Astrocyte (in vitro differentiated cells and primary cell): ENCODE data around the gene PDLIM7. TPM values are rescaled to one million over a fixed set of nuclear protein-coding genes. Genes with fewer than 3 reads are reported as not detected.

Experiments used
- DNase-seq: peaks from one replicate; pipeline ENCODE4 v3.0.0-alpha.2; 2010; ENCODE audit warnings: low read depth
- FAIRE-seq: peaks from 2 replicates; lab custom pipeline; 2011; peaks lifted over from hg19 to GRCh38; lab: Jason Lieb, UNC
- H2AFZ ChIP-seq: 2 replicates; pipeline ENCODE4 v1.6.0; 2012; ENCODE audit warnings: low read depth, low read length, inconsistent platforms
- H3K27ac ChIP-seq: 2 replicates; pipeline ENCODE4 v1.5.1; 2011; ENCODE audit warnings: low read depth, low read length, inconsistent platforms
- H3K27me3 ChIP-seq: 2 replicates; pipeline ENCODE4 v1.6.0; 2011; ENCODE audit warnings: low read length, inconsistent platforms; ENCODE audit not compliant: insufficient read depth
- H3K36me3 ChIP-seq: 2 replicates; pipeline ENCODE4 v1.5.1; 2011; ENCODE audit warnings: low read length, inconsistent platforms; ENCODE audit not compliant: insufficient read depth
- H3K4me1 ChIP-seq: 2 replicates; pipeline ENCODE4 v1.5.1; 2011; ENCODE audit warnings: low read length, inconsistent platforms; ENCODE audit not compliant: insufficient read depth
- H3K4me2 ChIP-seq: 2 replicates; pipeline ENCODE4 v1.6.0; 2012; ENCODE audit warnings: low read length, inconsistent platforms
- H3K4me3 ChIP-seq: 2 replicates; pipeline ENCODE4 v1.5.1; 2011; ENCODE audit warnings: low read depth, mild to moderate bottlenecking, low read length, inconsistent platforms; ENCODE audit not compliant: insufficient read depth
- H3K79me2 ChIP-seq: 2 replicates; pipeline ENCODE4 v1.6.0; 2012; ENCODE audit warnings: mild to moderate bottlenecking, low read length, inconsistent platforms; ENCODE audit not compliant: insufficient read depth
- H3K9ac ChIP-seq: 2 replicates; pipeline ENCODE4 v1.6.0; 2012; ENCODE audit warnings: mild to moderate bottlenecking, low read length, inconsistent platforms
- H3K9me3 ChIP-seq: 2 replicates; pipeline ENCODE4 v1.5.1; 2012; ENCODE audit warnings: low read depth, mild to moderate bottlenecking, low read length, inconsistent platforms; ENCODE audit not compliant: insufficient read depth
- H4K20me1 ChIP-seq: 2 replicates; pipeline ENCODE4 v1.6.0; 2012; ENCODE audit warnings: low read length, inconsistent platforms; ENCODE audit not compliant: insufficient read depth
- H3K27ac Mint-ChIP-seq: one replicate; pipeline ENCODE4 v1.8.0; 2021; ENCODE audit warnings: mild to moderate bottlenecking, mixed read lengths; ENCODE audit not compliant: unreplicated experiment
- H3K27me3 Mint-ChIP-seq: one replicate; pipeline ENCODE4 v1.8.0; 2021; ENCODE audit warnings: low read depth, mixed read lengths; ENCODE audit not compliant: unreplicated experiment
- H3K36me3 Mint-ChIP-seq: one replicate; pipeline ENCODE4 v1.8.0; 2021; ENCODE audit warnings: low read depth, mixed read lengths; ENCODE audit not compliant: unreplicated experiment
- H3K4me1 Mint-ChIP-seq: one replicate; pipeline ENCODE4 v1.8.0; 2021; ENCODE audit warnings: low read depth, mixed read lengths; ENCODE audit not compliant: unreplicated experiment
- H3K4me3 Mint-ChIP-seq: one replicate; pipeline ENCODE4 v1.8.0; 2021; ENCODE audit warnings: mild to moderate bottlenecking, moderate library complexity, mixed read lengths; ENCODE audit not compliant: unreplicated experiment
- H3K9me3 Mint-ChIP-seq: one replicate; pipeline ENCODE4 v1.8.0; 2021; ENCODE audit warnings: mild to moderate bottlenecking, mixed read lengths; ENCODE audit not compliant: unreplicated experiment
- CTCF ChIP-seq: IDR thresholded peaks from 2 replicates; pipeline ENCODE4 v1.5.1; 2011; ENCODE audit warnings: low read depth, mild to moderate bottlenecking, inconsistent platforms, low read length, moderate library complexity; ENCODE audit not compliant: insufficient read depth
- EZH2 ChIP-seq: IDR thresholded peaks from 2 replicates; pipeline ENCODE4 v1.6.1; 2012; ENCODE audit warnings: mild to moderate bottlenecking, low read length, inconsistent platforms; ENCODE audit not compliant: insufficient read depth
- total RNA-seq: library from RNA; stranded (reverse); gene quantifications from 2 replicates; pipeline ENCODE4 v1.2.1, GENCODE V29; 2021

The PDLIM7 gene
- total RNA-seq, 1 donor from 2014 or later, result 590 TPM

DNA sequence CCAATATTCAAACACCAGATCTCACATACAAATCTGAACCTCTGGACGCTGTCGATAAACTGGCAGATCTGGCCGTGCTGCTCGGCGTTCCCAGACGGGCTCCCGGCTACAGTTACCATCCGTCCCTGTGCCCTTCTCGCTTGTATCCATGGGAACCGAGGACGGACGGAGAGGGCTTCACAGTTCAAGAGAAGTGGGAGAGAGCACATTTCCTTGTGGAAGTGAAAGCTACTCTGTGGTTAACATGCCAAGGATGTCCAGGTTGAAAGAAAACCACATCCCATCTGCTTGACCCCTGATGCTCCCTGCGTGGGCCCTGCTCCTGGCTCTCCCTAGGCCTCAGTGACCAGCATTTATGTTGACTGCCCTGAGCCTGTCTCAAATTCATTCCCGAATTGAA is 17.6 kb downstream of the PDLIM7 start:
- no peak overlapping the region for H3K4me3 ChIP-seq
- Mint-ChIP-seq H3K27me3 (no peaks in the 10 kb centered on the region), H3K4me1 (peaks cover 66% of the 10 kb centered on the region), H3K27ac (peak overlapping the region; percentile 90), H3K4me3 (peak overlapping the region; percentile 30), H3K36me3 (peaks cover 25% of the 10 kb centered on the region), H3K9me3 (no peaks in the 10 kb centered on the region)
- H3K9ac ChIP-seq, result peak overlapping the region; percentile 24
- FAIRE-seq, result no peak
- H2AFZ ChIP-seq, result no peak overlapping the region
- TF ChIP-seq CTCF, result no peak
- TF ChIP-seq EZH2, result no peak
- peaks cover 3% of the 10 kb centered on the region for H3K36me3 ChIP-seq
- H3K79me2 ChIP-seq, result peaks cover 7% of the 10 kb centered on the region
- no peaks in the 10 kb centered on the region for H3K27me3 ChIP-seq
- DNase-seq, result peak; percentile 64
- peaks cover 63% of the 10 kb centered on the region for H4K20me1 ChIP-seq
- H3K4me1 ChIP-seq, result peaks cover 42% of the 10 kb centered on the region
- H3K9me3 ChIP-seq, result no peaks in the 10 kb centered on the region
- H3K4me2 ChIP-seq, result peak overlapping the region; percentile 13
- peak overlapping the region; percentile 29 for H3K27ac ChIP-seq

DNA sequence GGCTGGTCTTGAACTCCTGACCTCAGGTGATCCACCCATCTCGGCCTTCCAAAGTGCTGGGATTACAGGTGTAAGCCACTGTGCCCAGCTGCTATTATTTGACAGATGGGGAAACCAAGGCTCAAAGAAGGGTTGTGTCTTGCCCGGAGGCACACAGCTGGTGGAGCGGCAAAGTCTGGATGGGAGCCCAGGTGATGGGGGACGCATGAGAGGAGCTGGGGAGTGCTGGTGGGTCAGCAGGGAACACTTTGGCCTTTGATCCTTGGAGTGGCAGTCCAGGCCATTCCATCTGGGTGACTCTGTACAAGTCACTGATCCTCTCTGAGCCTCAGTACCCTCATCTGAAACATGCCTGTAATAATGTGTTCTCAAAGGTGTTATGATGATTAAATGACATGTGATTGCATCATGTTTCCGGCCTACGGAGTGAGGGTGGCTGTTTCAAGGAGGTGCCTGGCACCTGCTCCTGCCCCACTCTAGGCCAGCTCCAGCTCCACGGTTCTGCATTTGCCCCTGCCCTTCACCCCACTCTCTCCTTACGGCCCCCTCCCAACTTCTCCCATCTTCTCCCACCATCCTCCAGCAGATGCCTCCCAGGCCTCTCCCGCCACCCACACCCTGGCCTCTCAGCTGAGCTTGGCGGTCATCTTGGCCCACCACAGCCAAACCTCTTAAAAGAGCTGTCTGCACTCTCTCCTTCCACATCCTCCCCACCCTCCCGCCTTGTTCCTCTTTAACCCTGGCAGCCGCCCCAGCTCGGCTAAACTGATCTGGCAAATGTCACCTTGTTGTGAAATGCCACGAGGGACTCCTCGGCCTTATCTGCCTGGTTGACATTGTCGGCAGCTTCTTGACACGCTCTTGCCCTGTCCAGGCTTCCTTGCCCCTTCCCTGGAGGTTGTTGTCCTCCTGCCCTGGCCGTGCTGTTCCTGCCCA is 18.4 kb downstream of the PDLIM7 start:
- H3K9me3 ChIP-seq, result no peaks in the 10 kb centered on the region
- Mint-ChIP-seq H3K4me1 (peaks cover 63% of the 10 kb centered on the region), H3K4me3 (peak overlapping the region; percentile 62), H3K9me3 (no peaks in the 10 kb centered on the region), H3K27ac (peak overlapping the region; percentile 90), H3K36me3 (peaks cover 17% of the 10 kb centered on the region), H3K27me3 (no peaks in the 10 kb centered on the region)
- H4K20me1 ChIP-seq, result peaks cover 55% of the 10 kb centered on the region
- peak overlapping the region; percentile 29 for H3K27ac ChIP-seq
- no peak overlapping the region for H3K4me2 ChIP-seq
- H2AFZ ChIP-seq, result no peak overlapping the region
- TF ChIP-seq CTCF (no peak), EZH2 (no peak)
- H3K27me3 ChIP-seq, result no peaks in the 10 kb centered on the region
- DNase-seq (peak; percentile 41), FAIRE-seq (no peak)
- H3K4me1 ChIP-seq, result peaks cover 40% of the 10 kb centered on the region
- peak overlapping the region; percentile 24 for H3K9ac ChIP-seq
- peaks cover 2% of the 10 kb centered on the region for H3K79me2 ChIP-seq
- no peaks in the 10 kb centered on the region for H3K36me3 ChIP-seq
- no peak overlapping the region for H3K4me3 ChIP-seq
